T-helper 9 cell (primary cell): ENCODE data around the gene AGBL3.
"Not testable (repeated sequence)": the region's sequence is repeated elsewhere in the genome, so short reads cannot be mapped to it uniquely, and the experiment has no call there.

ENCODE experiments used
- DNase-seq: peaks from one replicate; pipeline ENCODE4 v3.0.0-alpha.2; 2020

The AGBL3 gene

GRCh38 chr7:134966691-134967090 is 19.6 kb upstream of the AGBL3 start:
- no peak for DNase-seq

- no peak for DNase-seq
Observed at GRCh38 chr7:134968110-134968509, 18.2 kb upstream of the AGBL3 start.

- DNase-seq, result not testable (repeated sequence)
Observed at GRCh38 chr7:134981645-134982044, 4.7 kb upstream of the AGBL3 start.

- DNase-seq, result no peak
Observed at GRCh38 chr7:134985894-134986362, 380 bp upstream of the AGBL3 start.

GRCh38 chr7:134988161-134988560 is 1.9 kb downstream of the AGBL3 start:
- no peak for DNase-seq

- no peak for DNase-seq
Observed at GRCh38 chr7:134991469-134992339, 5.4 kb downstream of the AGBL3 start.

- no peak for DNase-seq
Observed at GRCh38 chr7:134992626-134993179, 6.4 kb downstream of the AGBL3 start.

GRCh38 chr7:134993877-134994456 is 7.7 kb downstream of the AGBL3 start:
- no peak for DNase-seq

- no peak for DNase-seq
Observed at GRCh38 chr7:134995239-134996096, 9.2 kb downstream of the AGBL3 start.

- no peak for DNase-seq
Observed at GRCh38 chr7:134996097-134996550, 9.8 kb downstream of the AGBL3 start.

GRCh38 chr7:134997214-134997885 is 11.0 kb downstream of the AGBL3 start:
- no peak for DNase-seq

- no peak for DNase-seq
Observed at GRCh38 chr7:134999136-134999535, 12.8 kb downstream of the AGBL3 start.

- DNase-seq, result no peak
Observed at GRCh38 chr7:135001390-135002165, 15.3 kb downstream of the AGBL3 start.

- no peak for DNase-seq
Observed at GRCh38 chr7:135012229-135012628, 25.9 kb downstream of the AGBL3 start.

- DNase-seq, result no peak
Observed at GRCh38 chr7:135023622-135024021, 37.3 kb downstream of the AGBL3 start.

- DNase-seq, result no peak
Observed at GRCh38 chr7:135035252-135035651, 48.9 kb downstream of the AGBL3 start.

GRCh38 chr7:135067017-135067416 is 80.7 kb downstream of the AGBL3 start:
- DNase-seq, result not testable (repeated sequence)

- DNase-seq, result no peak
Observed at GRCh38 chr7:135074096-135074495, 87.8 kb downstream of the AGBL3 start.

- no peak for DNase-seq
Observed at GRCh38 chr7:135074531-135074930, 88.2 kb downstream of the AGBL3 start.

GRCh38 chr7:135075716-135076115 is 89.4 kb downstream of the AGBL3 start:
- DNase-seq, result no peak

- no peak for DNase-seq
Observed at GRCh38 chr7:135076882-135077281, 90.6 kb downstream of the AGBL3 start.
